Mesendoderm (in vitro differentiated cells): ENCODE data around the gene PALLD.

Experiments
- DNase-seq: peaks from one replicate; pipeline ENCODE4 v3.0.0; 2013
- H2AK5ac ChIP-seq: 2 replicates; pipeline ENCODE4 v1.6.1; 2013; ENCODE audit warnings: low read length, inconsistent platforms
- H2BK120ac ChIP-seq: 2 replicates; pipeline ENCODE4 v1.6.1; 2013; ENCODE audit warnings: low read depth, mild to moderate bottlenecking, low read length, moderate library complexity, mixed read lengths
- H2BK15ac ChIP-seq: replicated peaks from 2 replicates; pipeline ENCODE4 v1.6.1; 2013; ENCODE audit warnings: low read depth, mild to moderate bottlenecking, moderate library complexity
- H2BK5ac ChIP-seq: 2 replicates; pipeline ENCODE4 v1.6.1; 2013; ENCODE audit warnings: low read length, inconsistent platforms
- H3K18ac ChIP-seq: 2 replicates; pipeline ENCODE4 v1.6.1; 2013; ENCODE audit warnings: mild to moderate bottlenecking, low read length, mixed read lengths
- H3K23ac ChIP-seq: one replicate; pipeline ENCODE4 v1.6.1; 2013; ENCODE audit warnings: low read length
- H3K27ac ChIP-seq: 2 replicates; pipeline ENCODE4 v1.5.1; 2013; ENCODE audit warnings: low read depth, mild to moderate bottlenecking, inconsistent platforms, low read length, moderate library complexity
- H3K27me3 ChIP-seq: 2 replicates; pipeline ENCODE4 v1.6.1; 2013; ENCODE audit warnings: low read length, control low read depth, mild to moderate bottlenecking, inconsistent platforms; ENCODE audit not compliant: insufficient read depth, poor library complexity
- H3K36me3 ChIP-seq: 2 replicates; pipeline ENCODE4 v1.6.1; 2013; ENCODE audit warnings: low read length, inconsistent platforms; ENCODE audit not compliant: control insufficient read depth, insufficient read depth
- H3K4ac ChIP-seq: one replicate; pipeline ENCODE4 v1.6.1; 2013; ENCODE audit warnings: low read depth, mild to moderate bottlenecking, low read length, moderate library complexity
- H3K4me1 ChIP-seq: 2 replicates; pipeline ENCODE4 v1.6.1; 2013; ENCODE audit warnings: low read depth, low read length, inconsistent platforms; ENCODE audit not compliant: control insufficient read depth
- H3K4me2 ChIP-seq: 2 replicates; pipeline ENCODE4 v1.6.1; 2013; ENCODE audit warnings: low read length
- H3K4me3 ChIP-seq: 2 replicates; pipeline ENCODE4 v1.5.1; 2013; ENCODE audit warnings: mild to moderate bottlenecking, low read length
- H3K56ac ChIP-seq: one replicate; pipeline ENCODE4 v1.6.1; 2013; ENCODE audit warnings: low read length
- H3K79me1 ChIP-seq: 2 replicates; pipeline ENCODE4 v1.6.1; 2013; ENCODE audit warnings: low read length, inconsistent platforms
- H3K79me2 ChIP-seq: 2 replicates; pipeline ENCODE4 v1.6.1; 2013; ENCODE audit warnings: mild to moderate bottlenecking, low read length; ENCODE audit not compliant: control insufficient read depth, insufficient read depth
- H3K9ac ChIP-seq: 2 replicates; pipeline ENCODE4 v1.6.1; 2013; ENCODE audit warnings: low read length, inconsistent platforms
- H4K5ac ChIP-seq: one replicate; pipeline ENCODE4 v1.6.1; 2013; ENCODE audit warnings: low read length
- H4K8ac ChIP-seq: one replicate; pipeline ENCODE4 v1.6.1; 2013; ENCODE audit warnings: low read depth, mild to moderate bottlenecking, control low read depth, low read length, moderate library complexity
- WGBS: extraction: QIAGEN DNeasy Blood & Tissue Kit; methylation state at CpG from one replicate; pipeline ENCODE4 v1.1.7; 2013; ENCODE audit warnings: low lambda C conversion rate, missing lambda C conversion rate; ENCODE audit not compliant: insufficient coverage; ENCODE audit errors: extremely low coverage; 5-methylcytosine and 5-hydroxymethylcytosine counted together

PALLD gene

DNA sequence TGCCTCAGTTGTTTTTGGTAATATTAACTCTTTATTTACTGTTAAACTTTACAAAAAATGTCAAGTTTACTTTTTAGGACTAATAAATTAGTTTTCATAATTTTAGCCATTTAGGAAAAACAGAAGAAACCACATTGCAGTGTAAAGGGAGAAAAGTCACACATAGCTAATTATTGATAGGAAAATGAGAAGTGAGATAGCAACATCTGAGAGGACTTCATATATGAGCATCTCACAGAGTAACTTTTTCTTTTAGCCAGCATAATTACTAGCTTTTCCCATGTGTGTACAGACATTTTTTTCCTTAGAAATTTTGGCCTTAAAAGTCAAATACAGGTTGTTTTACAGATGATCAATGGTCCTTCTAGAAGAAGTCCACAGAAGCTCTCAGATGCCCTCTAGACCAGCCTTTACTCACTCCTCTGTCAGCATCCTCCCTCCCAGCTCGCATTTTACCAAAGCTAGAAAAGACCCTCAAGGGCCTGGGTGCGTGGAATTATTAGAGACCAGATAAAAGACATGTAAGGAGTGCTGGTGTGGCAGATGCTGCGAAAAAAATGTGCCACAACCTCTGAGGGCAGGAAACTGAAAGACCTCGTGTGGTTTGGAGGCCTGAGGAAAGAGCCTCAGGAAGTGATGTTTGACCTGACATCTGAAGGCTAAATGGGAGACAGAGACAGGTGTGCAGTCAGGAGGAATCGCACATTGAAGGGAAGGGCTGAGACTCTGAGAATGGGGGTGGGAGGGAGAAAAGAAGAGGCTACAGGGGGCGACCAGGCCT is 356.3 kb downstream of the PALLD start:
- H3K4ac ChIP-seq, result no peak overlapping the region
- H3K4me2 ChIP-seq, result no peak overlapping the region
- H3K4me1 ChIP-seq, result peaks cover 5% of the 10 kb centered on the region
- H2BK120ac ChIP-seq, result no peak overlapping the region
- H3K36me3 ChIP-seq, result no peaks in the 10 kb centered on the region
- no peak overlapping the region for H2BK5ac ChIP-seq
- no peak overlapping the region for H3K9ac ChIP-seq
- no peaks in the 10 kb centered on the region for H3K79me2 ChIP-seq
- no peak overlapping the region for H3K4me3 ChIP-seq
- H3K56ac ChIP-seq, result no peak overlapping the region
- no CpG with 5 or more reads among the region's 6 CpGs for WGBS
- no peak overlapping the region for H3K27ac ChIP-seq
- H3K27me3 ChIP-seq, result no peaks in the 10 kb centered on the region
- H2AK5ac ChIP-seq, result no peak overlapping the region
- DNase-seq, result no peak
- no peak overlapping the region for H4K5ac ChIP-seq
- no peak overlapping the region for H3K23ac ChIP-seq
- H4K8ac ChIP-seq, result no peak overlapping the region
- no peaks in the 10 kb centered on the region for H3K79me1 ChIP-seq
- no peak overlapping the region for H2BK15ac ChIP-seq
- H3K18ac ChIP-seq, result no peak overlapping the region

DNA sequence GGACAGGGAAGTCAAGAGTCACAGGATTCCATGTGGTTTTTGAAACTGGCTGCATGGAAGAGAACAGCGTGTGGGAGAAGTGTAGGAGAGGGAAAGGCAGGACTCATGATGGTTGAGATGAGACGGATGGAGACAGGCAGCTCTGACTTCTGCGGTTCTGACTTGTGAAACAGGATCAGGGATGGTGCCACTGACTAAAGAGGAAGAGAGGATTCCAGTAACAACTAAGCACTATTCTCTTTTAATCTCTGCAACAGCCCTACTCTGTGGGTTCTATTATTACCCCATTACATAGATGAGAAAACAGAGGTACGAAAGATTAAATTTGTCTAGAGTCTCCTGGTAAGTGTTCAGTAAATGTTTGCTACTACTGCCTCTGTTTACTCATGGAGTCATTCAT is 356.9 kb downstream of the PALLD start:
- no CpG with 5 or more reads among the region's 4 CpGs for WGBS
- no peak for DNase-seq
- Histone ChIP-seq H2AK5ac (no peak overlapping the region), H3K4ac (no peak overlapping the region), H3K79me1 (no peaks in the 10 kb centered on the region), H3K27ac (no peak overlapping the region), H3K23ac (no peak overlapping the region), H3K4me2 (no peak overlapping the region), H3K56ac (no peak overlapping the region), H2BK15ac (no peak overlapping the region), H3K18ac (no peak overlapping the region), H4K8ac (no peak overlapping the region), H3K27me3 (no peaks in the 10 kb centered on the region), H4K5ac (no peak overlapping the region), H2BK5ac (no peak overlapping the region), H3K4me1 (peaks cover 2% of the 10 kb centered on the region), H3K4me3 (no peak overlapping the region), H2BK120ac (no peak overlapping the region), H3K36me3 (no peaks in the 10 kb centered on the region), H3K9ac (no peak overlapping the region), H3K79me2 (no peaks in the 10 kb centered on the region)

DNA sequence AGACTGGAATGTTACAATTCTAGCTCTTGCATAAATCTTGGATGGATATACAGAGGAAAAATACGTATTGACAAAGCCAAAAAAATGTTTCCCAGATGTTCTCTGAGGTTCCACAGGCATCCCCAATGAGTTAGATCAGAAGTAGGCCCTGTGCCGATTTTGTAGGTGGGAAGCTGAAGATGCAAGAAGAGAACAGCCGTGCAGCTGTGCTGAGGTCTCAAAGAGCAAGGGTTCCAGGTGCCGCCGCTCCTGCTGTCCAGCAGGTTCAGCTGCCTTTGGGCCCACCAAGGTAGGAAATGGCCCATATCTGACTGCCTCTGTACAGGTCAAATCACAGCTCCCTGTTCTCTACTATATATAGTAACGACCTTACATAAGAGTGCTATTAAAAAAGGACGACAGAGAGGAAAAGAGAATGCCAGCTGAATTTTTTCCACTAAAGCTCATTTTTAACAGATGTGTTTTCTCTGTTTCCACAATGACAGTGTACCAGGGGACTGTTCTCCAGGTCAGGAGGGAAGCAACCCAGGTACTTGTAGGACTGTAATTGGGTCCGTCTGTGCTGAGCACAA is 357.6 kb downstream of the PALLD start:
- no peak overlapping the region for H3K4me3 ChIP-seq
- H3K9ac ChIP-seq, result no peak overlapping the region
- H2BK15ac ChIP-seq, result no peak overlapping the region
- no peak overlapping the region for H2AK5ac ChIP-seq
- no CpG with 5 or more reads among the region's 8 CpGs for WGBS
- H3K4ac ChIP-seq, result no peak overlapping the region
- no peaks in the 10 kb centered on the region for H3K79me2 ChIP-seq
- H3K79me1 ChIP-seq, result no peaks in the 10 kb centered on the region
- H2BK5ac ChIP-seq, result no peak overlapping the region
- H2BK120ac ChIP-seq, result no peak overlapping the region
- H3K4me2 ChIP-seq, result no peak overlapping the region
- no peak overlapping the region for H3K56ac ChIP-seq
- H4K5ac ChIP-seq, result no peak overlapping the region
- H3K23ac ChIP-seq, result no peak overlapping the region
- H3K36me3 ChIP-seq, result no peaks in the 10 kb centered on the region
- H3K18ac ChIP-seq, result no peak overlapping the region
- no peaks in the 10 kb centered on the region for H3K27me3 ChIP-seq
- H3K4me1 ChIP-seq, result no peaks in the 10 kb centered on the region
- DNase-seq, result no peak
- no peak overlapping the region for H4K8ac ChIP-seq
- no peak overlapping the region for H3K27ac ChIP-seq

DNA sequence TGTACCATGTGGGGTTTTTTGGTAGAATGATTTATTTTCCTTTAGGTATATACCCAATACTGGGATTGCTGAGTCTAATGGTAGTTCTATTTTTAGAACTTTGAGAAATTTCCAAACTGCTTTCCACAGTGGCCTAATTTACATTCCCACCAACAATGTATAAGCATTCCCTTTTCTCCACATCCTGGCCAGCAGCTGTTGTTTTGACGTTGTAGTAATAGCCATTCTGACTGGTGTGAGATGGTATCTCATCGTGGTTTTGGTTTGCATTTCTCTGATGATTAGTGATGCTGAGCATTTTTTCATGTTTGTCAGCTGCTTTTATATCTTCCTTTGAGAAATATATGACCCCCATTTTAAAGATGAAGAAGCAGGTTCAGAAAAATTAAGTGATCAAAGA is 359.5 kb downstream of the PALLD start:
- no peak for DNase-seq
- H3K27me3 ChIP-seq, result no peaks in the 10 kb centered on the region
- H3K56ac ChIP-seq, result no peak overlapping the region
- H3K4me2 ChIP-seq, result no peak overlapping the region
- H3K36me3 ChIP-seq, result no peaks in the 10 kb centered on the region
- H3K79me1 ChIP-seq, result no peaks in the 10 kb centered on the region
- H2BK15ac ChIP-seq, result no peak overlapping the region
- H4K8ac ChIP-seq, result no peak overlapping the region
- no peak overlapping the region for H3K23ac ChIP-seq
- H3K9ac ChIP-seq, result no peak overlapping the region
- H3K4ac ChIP-seq, result no peak overlapping the region
- no peak overlapping the region for H2BK120ac ChIP-seq
- H4K5ac ChIP-seq, result no peak overlapping the region
- no peak overlapping the region for H2BK5ac ChIP-seq
- H3K27ac ChIP-seq, result no peak overlapping the region
- no peak overlapping the region for H3K4me3 ChIP-seq
- no peak overlapping the region for H3K18ac ChIP-seq
- H3K4me1 ChIP-seq, result no peaks in the 10 kb centered on the region
- H2AK5ac ChIP-seq, result no peak overlapping the region
- WGBS, result no CpG with 5 or more reads among the region's 2 CpGs
- no peaks in the 10 kb centered on the region for H3K79me2 ChIP-seq

DNA sequence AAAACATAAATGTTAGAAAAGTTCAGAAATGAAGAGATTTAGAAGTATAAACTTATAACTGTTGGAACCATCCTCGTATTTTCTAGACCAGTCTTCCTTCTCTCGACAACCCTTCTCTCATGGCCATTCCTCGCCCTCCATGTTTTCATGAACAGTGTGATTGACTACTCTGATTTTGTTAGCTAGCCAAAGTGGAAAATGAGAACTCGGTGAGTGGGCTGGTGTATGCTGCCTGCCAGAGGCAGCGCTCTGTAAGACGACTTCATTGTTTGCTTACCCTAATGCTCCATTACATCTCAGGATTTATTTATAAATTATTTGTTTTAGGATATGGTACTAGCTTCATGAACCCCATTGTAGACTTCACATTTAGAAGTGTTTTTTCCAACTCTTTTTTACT is 360.2 kb downstream of the PALLD start:
- H3K4me3 ChIP-seq, result no peak overlapping the region
- no peak overlapping the region for H3K27ac ChIP-seq
- no peaks in the 10 kb centered on the region for H3K36me3 ChIP-seq
- H4K8ac ChIP-seq, result no peak overlapping the region
- DNase-seq, result no peak
- H3K56ac ChIP-seq, result no peak overlapping the region
- no peaks in the 10 kb centered on the region for H3K79me1 ChIP-seq
- H3K4me1 ChIP-seq, result no peaks in the 10 kb centered on the region
- H2BK120ac ChIP-seq, result no peak overlapping the region
- H3K9ac ChIP-seq, result no peak overlapping the region
- WGBS, result no CpG with 5 or more reads among the region's 6 CpGs
- no peak overlapping the region for H2AK5ac ChIP-seq
- no peak overlapping the region for H3K4ac ChIP-seq
- H3K4me2 ChIP-seq, result no peak overlapping the region
- no peaks in the 10 kb centered on the region for H3K27me3 ChIP-seq
- H2BK15ac ChIP-seq, result no peak overlapping the region
- H4K5ac ChIP-seq, result no peak overlapping the region
- H2BK5ac ChIP-seq, result no peak overlapping the region
- no peaks in the 10 kb centered on the region for H3K79me2 ChIP-seq
- no peak overlapping the region for H3K18ac ChIP-seq
- no peak overlapping the region for H3K23ac ChIP-seq
